ENCODE measurements around the gene LBP. TPM values are rescaled to one million over a fixed set of nuclear protein-coding genes. Genes with fewer than 3 reads are reported as not detected.

The LBP gene
- polyA plus RNA-seq, 1 of the 3 experiments (the other 2 are of a cell fraction), result 0.03 TPM

- no peak for DNase-seq
- Histone ChIP-seq H3K9me3 (no peaks in the 10 kb centered on the region), H3K9me2 (no peaks in the 10 kb centered on the region), H3K9ac (no peak overlapping the region), H3K36me3 (replicated peaks in 1 of 2; ENCODE audit: control insufficient read depth in 1 of 2, insufficient read depth in 2 of 2, low read length in 1 of 2) (no peaks in the 10 kb centered on the region), H2AFZ (ENCODE audit: low read depth) (no peak overlapping the region), H3K27me3 (ENCODE audit: insufficient read depth) (no peaks in the 10 kb centered on the region; the same call in 1 of the 2 replicates), H3K4me2 (no peak overlapping the region), H3F3A (replicated peaks; ENCODE audit: insufficient read depth) (no peaks in the 10 kb centered on the region), H3K4me3 (ENCODE audit: low read depth in 2 of 2, low read length in 1 of 2) (no peak overlapping the region), H3K79me2 (ENCODE audit: insufficient read depth) (no peaks in the 10 kb centered on the region), H3K4me1 (ENCODE audit: control insufficient read depth in 1 of 2, insufficient read depth in 2 of 2, low read depth in 1 of 2, low read length in 1 of 2) (no peaks in the 10 kb centered on the region), H4K20me1 (ENCODE audit: insufficient read depth) (no peaks in the 10 kb centered on the region), H3K27ac (ENCODE audit: low read depth in 2 of 2, low read length in 1 of 2) (no peak overlapping the region)
- WGBS (ENCODE audit: low lambda C conversion rate), result 80% methylated on average over 7 of the region's 7 CpGs
- POLR2A ChIA-PET, result interaction anchor here (0.6 to 0.7 kb wide), 2 partner anchors 51 to 84 kb away, joined by 3 read pairs; no protein-coding TSS in a partner anchor
- TF ChIP-seq MXI1 (IDR thresholded peaks at IDR 0.05; ENCODE audit: low read depth, low read length) (no peak), FOXJ3 (CRISPR knock-in tag; IDR thresholded peaks at IDR 0.05) (no peak)
- CTCF ChIA-PET, result interaction anchor here (1.2 to 2.3 kb wide), 5 partner anchors 14 to 789 kb away, joined by 4 to 6 read pairs (median 4); no protein-coding TSS in a partner anchor
Measured at GRCh38 chr20:38353316-38353715, 7.0 kb downstream of the LBP start.

GRCh38 chr20:38354227-38354626 lies 7.9 kb downstream of the LBP start:
- Histone ChIP-seq H3K9ac (no peak overlapping the region), H3K9me2 (no peaks in the 10 kb centered on the region), H3K4me1 (ENCODE audit: control insufficient read depth in 1 of 2, insufficient read depth in 2 of 2, low read depth in 1 of 2, low read length in 1 of 2) (no peaks in the 10 kb centered on the region), H3K27ac (ENCODE audit: low read depth in 2 of 2, low read length in 1 of 2) (no peak overlapping the region), H3F3A (replicated peaks; ENCODE audit: insufficient read depth) (no peaks in the 10 kb centered on the region), H2AFZ (ENCODE audit: low read depth) (no peak overlapping the region), H3K9me3 (no peaks in the 10 kb centered on the region), H3K4me3 (ENCODE audit: low read depth in 2 of 2, low read length in 1 of 2) (no peak overlapping the region), H3K27me3 (ENCODE audit: insufficient read depth) (no peaks in the 10 kb centered on the region; the same call in 1 of the 2 replicates), H3K4me2 (no peak overlapping the region), H3K79me2 (ENCODE audit: insufficient read depth) (no peaks in the 10 kb centered on the region), H3K36me3 (replicated peaks in 1 of 2; ENCODE audit: control insufficient read depth in 1 of 2, insufficient read depth in 2 of 2, low read length in 1 of 2) (no peaks in the 10 kb centered on the region), H4K20me1 (ENCODE audit: insufficient read depth) (no peaks in the 10 kb centered on the region)
- POLR2A ChIA-PET, result interaction anchor here (0.7 kb wide), 1 partner anchor 52 kb away, joined by 3 read pairs; no protein-coding TSS in a partner anchor
- WGBS (ENCODE audit: low lambda C conversion rate), result 100% methylated on average over 4 of the region's 10 CpGs
- CTCF ChIA-PET, result interaction anchor here (1.2 to 2.3 kb wide), 5 partner anchors 15 to 790 kb away, joined by 4 to 6 read pairs (median 4); no protein-coding TSS in a partner anchor
- DNase-seq, result no peak
- no peak for TF ChIP-seq JUND (IDR thresholded peaks at IDR 0.05)
- TF ChIP-seq TCF12 (IDR thresholded peaks at IDR 0.05), result no peak
- no peak for TF ChIP-seq FOSL2 (IDR thresholded peaks at IDR 0.05; ENCODE audit: borderline replicate concordance, low read depth)
- TF ChIP-seq RFX5 (IDR thresholded peaks at IDR 0.05; ENCODE audit: low read length), result no peak
- TF ChIP-seq FOXM1 (IDR thresholded peaks at IDR 0.05; ENCODE audit: low read depth), result no peak
- TF ChIP-seq NRF1 (IDR thresholded peaks at IDR 0.05; ENCODE audit: low read depth, low read length), result no peak
- TF ChIP-seq, protein P1, sequence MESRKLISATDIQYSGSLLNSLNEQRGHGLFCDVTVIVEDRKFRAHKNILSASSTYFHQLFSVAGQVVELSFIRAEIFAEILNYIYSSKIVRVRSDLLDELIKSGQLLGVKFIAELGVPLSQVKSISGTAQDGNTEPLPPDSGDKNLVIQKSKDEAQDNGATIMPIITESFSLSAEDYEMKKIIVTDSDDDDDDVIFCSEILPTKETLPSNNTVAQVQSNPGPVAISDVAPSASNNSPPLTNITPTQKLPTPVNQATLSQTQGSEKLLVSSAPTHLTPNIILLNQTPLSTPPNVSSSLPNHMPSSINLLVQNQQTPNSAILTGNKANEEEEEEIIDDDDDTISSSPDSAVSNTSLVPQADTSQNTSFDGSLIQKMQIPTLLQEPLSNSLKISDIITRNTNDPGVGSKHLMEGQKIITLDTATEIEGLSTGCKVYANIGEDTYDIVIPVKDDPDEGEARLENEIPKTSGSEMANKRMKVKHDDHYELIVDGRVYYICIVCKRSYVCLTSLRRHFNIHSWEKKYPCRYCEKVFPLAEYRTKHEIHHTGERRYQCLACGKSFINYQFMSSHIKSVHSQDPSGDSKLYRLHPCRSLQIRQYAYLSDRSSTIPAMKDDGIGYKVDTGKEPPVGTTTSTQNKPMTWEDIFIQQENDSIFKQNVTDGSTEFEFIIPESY (IDR thresholded peaks at IDR 0.05; ENCODE audit: borderline replicate concordance, low read depth), result no peak
- no peak for TF ChIP-seq MEF2A (IDR thresholded peaks at IDR 0.05; ENCODE audit: borderline replicate concordance, low read depth)
- TF ChIP-seq ELF1 (IDR thresholded peaks at IDR 0.05), result no peak
- TF ChIP-seq, protein P2, sequence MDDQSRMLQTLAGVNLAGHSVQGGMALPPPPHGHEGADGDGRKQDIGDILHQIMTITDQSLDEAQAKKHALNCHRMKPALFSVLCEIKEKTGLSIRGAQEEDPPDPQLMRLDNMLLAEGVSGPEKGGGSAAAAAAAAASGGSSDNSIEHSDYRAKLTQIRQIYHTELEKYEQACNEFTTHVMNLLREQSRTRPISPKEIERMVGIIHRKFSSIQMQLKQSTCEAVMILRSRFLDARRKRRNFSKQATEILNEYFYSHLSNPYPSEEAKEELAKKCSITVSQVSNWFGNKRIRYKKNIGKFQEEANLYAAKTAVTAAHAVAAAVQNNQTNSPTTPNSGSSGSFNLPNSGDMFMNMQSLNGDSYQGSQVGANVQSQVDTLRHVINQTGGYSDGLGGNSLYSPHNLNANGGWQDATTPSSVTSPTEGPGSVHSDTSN (IDR thresholded peaks at IDR 0.05), result no peak
